ENCODE measurements around the gene RAB39A. TPM values are rescaled to one million over a fixed set of nuclear protein-coding genes. Genes with fewer than 3 reads are reported as not detected.
A peak's percentile ranks its signal among the peaks of the same experiment; 100 is the strongest.
"Not testable (repeated sequence)": the region's sequence is repeated elsewhere in the genome, so short reads cannot be mapped to it uniquely, and the experiment has no call there.

The RAB39A gene
- not detected in 2 replicates for total RNA-seq (2014; rRNA removed; shearing (Covaris generic))
- polyA plus RNA-seq (2014; cell fraction: nucleus; rRNA removed), result 0.22 and 1.2 TPM in 2 replicates

- DNase-seq (ENCODE audit: extremely low read depth, low read depth), result peak; percentile 89
Observed at GRCh38 chr11:107928046-107928766, at the start of gene RAB39A. TSS of gene RAB39A (plus strand) at chr11:107928448. CDS start at chr11:107928569, 121 bp downstream.

DNA sequence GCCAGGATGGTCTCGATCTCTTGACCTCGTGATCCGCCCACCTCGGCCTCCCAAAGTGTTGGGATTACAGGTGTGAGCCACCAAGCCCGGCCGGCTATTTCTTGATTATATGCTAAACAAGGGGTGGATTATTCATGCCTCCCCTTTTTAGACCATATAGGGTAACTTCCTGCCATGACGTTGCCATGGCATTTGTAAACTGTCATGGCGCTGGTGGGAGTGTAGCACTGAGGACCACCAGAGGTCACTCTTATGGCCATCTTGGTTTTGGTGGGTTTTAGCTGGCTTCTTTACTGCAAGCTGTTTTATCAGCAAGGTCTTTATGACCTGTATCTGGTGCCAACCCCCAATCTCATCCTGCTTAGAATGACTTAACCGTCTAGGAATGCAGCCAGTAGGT lies 46.8 kb upstream of the RAB39A start:
- not testable (repeated sequence) for DNase-seq (ENCODE audit: extremely low read depth, low read depth)

DNA sequence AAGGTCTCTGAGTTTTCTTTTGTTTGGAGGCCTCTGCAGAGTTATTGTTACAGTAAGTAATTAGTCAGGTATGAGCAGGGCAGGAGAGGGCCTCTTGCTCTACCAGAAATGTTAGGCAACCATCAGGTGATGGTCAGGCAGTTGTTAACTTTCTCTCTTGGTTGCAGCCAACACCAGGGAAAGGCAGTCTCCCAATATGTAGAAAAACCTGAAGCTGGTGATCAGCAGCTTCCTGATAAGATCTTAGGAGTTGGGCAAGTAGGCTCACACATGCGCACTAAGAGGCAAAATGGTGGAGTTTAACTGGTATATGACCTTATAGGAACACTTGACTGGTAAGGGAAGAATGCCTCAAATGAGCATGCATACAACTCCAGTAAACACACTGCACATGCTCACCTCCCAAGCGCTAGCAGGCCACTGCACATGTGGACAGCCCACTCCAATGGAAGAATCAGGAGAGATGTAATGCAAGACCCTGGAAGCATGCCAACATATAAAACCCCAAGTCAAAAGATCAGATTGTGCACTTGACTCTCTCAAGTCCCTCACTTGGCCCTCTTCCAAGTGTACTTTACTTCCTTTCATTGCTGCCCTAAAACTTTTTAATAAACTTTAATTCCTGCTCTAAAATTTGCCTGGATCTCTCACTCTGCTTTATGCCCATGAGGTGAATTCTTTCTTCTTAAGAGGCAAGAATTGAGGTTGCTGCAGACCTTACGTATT lies 46.0 kb upstream of the RAB39A start:
- DNase-seq (ENCODE audit: extremely low read depth, low read depth), result no peak

GRCh38 chr11:107898270-107898669 lies 30.0 kb upstream of the RAB39A start:
- DNase-seq (ENCODE audit: extremely low read depth, low read depth), result peak; percentile 16

DNA sequence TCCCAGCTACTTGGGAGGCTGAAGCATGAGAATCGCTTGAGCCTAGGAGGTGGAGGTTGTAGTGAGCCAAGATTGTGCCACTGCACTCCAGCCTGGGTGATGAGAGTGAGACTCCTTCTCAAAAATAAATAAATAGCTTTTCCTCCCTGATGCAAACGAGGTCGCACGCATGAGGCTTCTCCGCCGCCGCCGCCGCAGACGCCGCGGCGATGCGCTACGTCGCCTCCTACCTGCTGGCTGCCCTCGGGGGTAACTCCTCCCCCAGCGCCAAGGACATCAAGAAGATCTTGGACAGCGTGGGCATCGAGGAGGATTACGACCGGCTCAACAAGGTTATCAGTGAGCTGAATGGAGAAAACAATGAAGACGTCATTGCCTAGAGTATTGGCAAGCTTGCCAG lies 20.0 kb upstream of the RAB39A start:
- no peak for DNase-seq (ENCODE audit: extremely low read depth, low read depth)

GRCh38 chr11:107912415-107912814 lies 15.8 kb upstream of the RAB39A start:
- not testable (repeated sequence) for DNase-seq (ENCODE audit: extremely low read depth, low read depth)

- DNase-seq (ENCODE audit: extremely low read depth, low read depth), result no peak
Observed at GRCh38 chr11:107915229-107915628, 13.0 kb upstream of the RAB39A start.

DNA sequence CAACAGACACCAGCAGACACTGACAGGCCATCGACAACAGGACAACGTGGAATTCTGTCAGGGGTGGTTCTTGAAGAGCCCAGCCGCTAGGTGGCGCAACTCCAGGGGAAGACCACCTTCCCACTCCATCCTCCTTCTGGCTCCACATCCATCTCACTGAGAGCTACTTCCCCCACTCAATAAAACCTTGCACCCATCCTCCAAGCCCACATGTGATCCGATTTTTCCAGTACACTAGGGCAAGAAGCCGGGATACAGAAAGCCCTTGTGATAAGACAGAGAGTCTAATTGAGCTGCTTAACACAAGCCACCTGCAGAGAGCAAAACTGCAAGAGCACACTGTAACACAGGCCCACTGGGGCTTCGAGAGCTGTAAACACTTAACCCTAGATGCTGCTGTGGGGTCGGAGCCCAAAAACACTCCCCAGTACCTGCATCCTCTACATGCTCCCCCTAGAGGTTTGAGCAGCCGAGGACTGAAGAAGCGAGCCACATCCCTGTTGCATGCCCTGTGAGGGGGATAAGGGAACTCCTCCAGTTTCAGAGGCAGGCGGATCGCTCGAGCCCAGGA lies 11.5 kb upstream of the RAB39A start:
- DNase-seq (ENCODE audit: extremely low read depth, low read depth), result no peak

GRCh38 chr11:107921997-107922396 lies 6.3 kb upstream of the RAB39A start:
- DNase-seq (ENCODE audit: extremely low read depth, low read depth), result no peak

- DNase-seq (ENCODE audit: extremely low read depth, low read depth), result not testable (repeated sequence)
Observed at GRCh38 chr11:107923519-107923918, 4.7 kb upstream of the RAB39A start.

GRCh38 chr11:107924306-107924705 lies 3.9 kb upstream of the RAB39A start:
- no peak for DNase-seq (ENCODE audit: extremely low read depth, low read depth)

DNA sequence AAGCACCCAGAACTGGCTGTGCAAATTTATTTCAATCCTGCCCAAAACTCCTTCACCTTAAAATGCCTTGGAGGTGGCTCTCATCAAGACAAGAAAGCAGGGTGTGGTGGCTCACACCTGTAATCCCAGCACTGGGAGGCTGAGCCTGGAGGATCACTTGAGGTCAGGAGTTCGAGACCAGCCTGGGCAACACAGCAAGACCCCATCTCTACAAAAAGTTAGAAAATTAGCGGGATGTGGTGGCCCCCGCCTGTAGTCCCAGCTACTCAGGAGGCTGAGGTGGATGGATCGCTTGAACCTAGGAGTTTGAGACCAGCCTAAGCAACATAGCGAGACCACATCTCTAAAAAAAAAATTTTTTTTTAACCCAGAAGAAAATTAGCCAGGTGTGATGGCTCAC lies 689 bp upstream of the RAB39A start:
- no peak for DNase-seq (ENCODE audit: extremely low read depth, low read depth)

GRCh38 chr11:107928767-107929507 lies 689 bp downstream of the RAB39A start:
- DNase-seq (ENCODE audit: extremely low read depth, low read depth), result no peak

- DNase-seq (ENCODE audit: extremely low read depth, low read depth), result no peak
Observed at GRCh38 chr11:107929611-107930200, 1.5 kb downstream of the RAB39A start.

GRCh38 chr11:107931206-107931605 lies 3.0 kb downstream of the RAB39A start:
- DNase-seq (ENCODE audit: extremely low read depth, low read depth), result no peak

GRCh38 chr11:107947904-107948303 lies 19.7 kb downstream of the RAB39A start:
- DNase-seq (ENCODE audit: extremely low read depth, low read depth), result no peak

DNA sequence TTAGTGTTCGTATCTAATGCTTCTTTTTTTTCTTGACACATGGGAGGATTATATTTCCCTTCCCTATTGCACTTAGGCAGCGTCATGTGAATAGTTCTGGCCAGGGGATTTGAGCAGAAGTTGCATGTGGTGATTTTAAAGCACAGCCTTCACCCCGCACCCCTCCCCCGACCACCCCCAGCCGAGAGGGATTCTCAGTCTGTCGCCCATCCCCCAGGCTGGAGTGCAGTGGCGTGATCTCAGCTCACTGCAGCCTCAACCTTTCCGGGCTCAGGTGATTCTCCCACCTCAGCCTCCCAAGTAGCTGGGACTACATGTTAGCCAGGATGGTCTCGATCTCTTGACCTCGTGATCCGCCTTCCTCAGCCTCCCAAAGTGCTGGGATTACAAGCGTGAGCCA lies 20.1 kb downstream of the RAB39A start:
- not testable (repeated sequence) for DNase-seq (ENCODE audit: extremely low read depth, low read depth)

- no peak for DNase-seq (ENCODE audit: extremely low read depth, low read depth)
Observed at GRCh38 chr11:107951155-107951554, 22.9 kb downstream of the RAB39A start.

GRCh38 chr11:107953446-107953845 lies 25.2 kb downstream of the RAB39A start:
- DNase-seq (ENCODE audit: extremely low read depth, low read depth), result no peak

DNA sequence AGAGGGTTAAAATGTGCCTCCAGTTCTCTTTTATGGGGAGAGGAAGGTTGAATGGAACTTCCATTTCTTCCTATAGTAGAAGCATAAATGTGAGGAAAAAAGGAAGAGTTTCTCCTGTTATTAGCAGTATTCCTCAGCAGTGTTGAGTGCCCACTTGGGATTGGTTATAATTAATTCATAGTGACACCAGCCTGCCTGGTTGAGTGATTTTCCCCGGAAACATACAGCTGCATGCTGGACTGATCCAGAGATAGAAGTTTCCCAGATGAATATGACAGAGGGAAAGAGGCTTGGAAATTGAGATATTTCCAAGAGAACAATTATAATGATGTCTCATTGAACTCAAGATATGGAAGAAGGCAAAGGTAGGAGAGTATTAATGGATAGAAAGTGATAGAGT lies 28.3 kb downstream of the RAB39A start:
- DNase-seq (ENCODE audit: extremely low read depth, low read depth), result no peak
